ENCODE results near the gene FOXK1.
"Not testable (repeated sequence)": the region's sequence is repeated elsewhere in the genome, so short reads cannot be mapped to it uniquely, and the experiment has no call there.

The FOXK1 gene

GRCh38 chr7:4787541-4787940, 105.4 kb downstream of the FOXK1 start:
- Histone ChIP-seq H3K27me3 (ENCODE audit: control insufficient read depth, insufficient read depth, low read length) (no peaks in the 10 kb centered on the region), H3K9ac (ENCODE audit: low read depth, low read length) (no peak overlapping the region)

GRCh38 chr7:4787947-4788626, 106.0 kb downstream of the FOXK1 start:
- Histone ChIP-seq H3K4me1 (ENCODE audit: control insufficient read depth, insufficient read depth, low read length) (no peaks in the 10 kb centered on the region), H3K4me2 (ENCODE audit: low read length) (no peak overlapping the region), H3K9me3 (replicated peaks; ENCODE audit: low read length) (no peaks in the 10 kb centered on the region), H3K4me3 (ENCODE audit: low read length) (no peak overlapping the region), H3K36me3 (ENCODE audit: insufficient read depth, low read length) (peaks cover 75% of the 10 kb centered on the region), H3K9ac (ENCODE audit: low read depth, low read length) (no peak overlapping the region), H3K27me3 (ENCODE audit: control insufficient read depth, insufficient read depth, low read length) (no peaks in the 10 kb centered on the region)

More at GRCh38 chr7:4787541-4787940, 105.4 kb downstream of the FOXK1 start:
- no peaks in the 10 kb centered on the region for H3K4me1 ChIP-seq (ENCODE audit: control insufficient read depth, insufficient read depth, low read length)
- H3K4me2 ChIP-seq (ENCODE audit: low read length) = no peak overlapping the region
- no peaks in the 10 kb centered on the region for H3K9me3 ChIP-seq (replicated peaks; ENCODE audit: low read length)
- peaks cover 75% of the 10 kb centered on the region for H3K36me3 ChIP-seq (ENCODE audit: insufficient read depth, low read length)
- H3K4me3 ChIP-seq (ENCODE audit: low read length) = no peak overlapping the region

GRCh38 chr7:4788627-4789189, 106.6 kb downstream of the FOXK1 start:
- Histone ChIP-seq H3K4me3 (ENCODE audit: low read length) (no peak overlapping the region), H3K4me2 (ENCODE audit: low read length) (no peak overlapping the region), H3K27me3 (ENCODE audit: control insufficient read depth, insufficient read depth, low read length) (no peaks in the 10 kb centered on the region), H3K9ac (ENCODE audit: low read depth, low read length) (no peak overlapping the region), H3K36me3 (ENCODE audit: insufficient read depth, low read length) (peaks cover 75% of the 10 kb centered on the region), H3K9me3 (replicated peaks; ENCODE audit: low read length) (no peaks in the 10 kb centered on the region), H3K4me1 (ENCODE audit: control insufficient read depth, insufficient read depth, low read length) (no peaks in the 10 kb centered on the region)

GRCh38 chr7:4789194-4790077, 107.3 kb downstream of the FOXK1 start:
- H3K9me3 ChIP-seq (replicated peaks; ENCODE audit: low read length) = no peaks in the 10 kb centered on the region
- H3K9ac ChIP-seq (ENCODE audit: low read depth, low read length) = no peak overlapping the region
- no peaks in the 10 kb centered on the region for H3K27me3 ChIP-seq (ENCODE audit: control insufficient read depth, insufficient read depth, low read length)
- H3K36me3 ChIP-seq (ENCODE audit: insufficient read depth, low read length) = peaks cover 75% of the 10 kb centered on the region
- no peaks in the 10 kb centered on the region for H3K4me1 ChIP-seq (ENCODE audit: control insufficient read depth, insufficient read depth, low read length)
- H3K4me3 ChIP-seq (ENCODE audit: low read length) = no peak overlapping the region
- H3K4me2 ChIP-seq (ENCODE audit: low read length) = no peak overlapping the region

- H3K9me3 ChIP-seq (replicated peaks; ENCODE audit: low read length) = no peaks in the 10 kb centered on the region
- no peak overlapping the region for H3K4me3 ChIP-seq (ENCODE audit: low read length)
- no peaks in the 10 kb centered on the region for H3K4me1 ChIP-seq (ENCODE audit: control insufficient read depth, insufficient read depth, low read length)
- H3K27me3 ChIP-seq (ENCODE audit: control insufficient read depth, insufficient read depth, low read length) = no peaks in the 10 kb centered on the region
- H3K9ac ChIP-seq (ENCODE audit: low read depth, low read length) = no peak overlapping the region
- H3K36me3 ChIP-seq (ENCODE audit: insufficient read depth, low read length) = peaks cover 75% of the 10 kb centered on the region
- no peak overlapping the region for H3K4me2 ChIP-seq (ENCODE audit: low read length)
These were observed 108.0 kb downstream of the FOXK1 start for GRCh38 chr7:4790078-4790465.

GRCh38 chr7:4790516-4790991, 108.5 kb downstream of the FOXK1 start:
- no peak overlapping the region for H3K9ac ChIP-seq (ENCODE audit: low read depth, low read length)

GRCh38 chr7:4791101-4791737, 109.1 kb downstream of the FOXK1 start:
- no peaks in the 10 kb centered on the region for H3K27me3 ChIP-seq (ENCODE audit: control insufficient read depth, insufficient read depth, low read length)
- H3K9ac ChIP-seq (ENCODE audit: low read depth, low read length) = no peak overlapping the region
- no peaks in the 10 kb centered on the region for H3K9me3 ChIP-seq (replicated peaks; ENCODE audit: low read length)
- no peak overlapping the region for H3K4me3 ChIP-seq (ENCODE audit: low read length)
- no peaks in the 10 kb centered on the region for H3K4me1 ChIP-seq (ENCODE audit: control insufficient read depth, insufficient read depth, low read length)
- no peak overlapping the region for H3K4me2 ChIP-seq (ENCODE audit: low read length)
- H3K36me3 ChIP-seq (ENCODE audit: insufficient read depth, low read length) = peaks cover 64% of the 10 kb centered on the region

More at GRCh38 chr7:4790516-4790991, 108.5 kb downstream of the FOXK1 start:
- Histone ChIP-seq H3K4me3 (ENCODE audit: low read length) (no peak overlapping the region), H3K9me3 (replicated peaks; ENCODE audit: low read length) (no peaks in the 10 kb centered on the region), H3K4me1 (ENCODE audit: control insufficient read depth, insufficient read depth, low read length) (no peaks in the 10 kb centered on the region), H3K27me3 (ENCODE audit: control insufficient read depth, insufficient read depth, low read length) (no peaks in the 10 kb centered on the region), H3K4me2 (ENCODE audit: low read length) (no peak overlapping the region), H3K36me3 (ENCODE audit: insufficient read depth, low read length) (peaks cover 71% of the 10 kb centered on the region)

- no peaks in the 10 kb centered on the region for H3K27me3 ChIP-seq (ENCODE audit: control insufficient read depth, insufficient read depth, low read length)
- H3K4me1 ChIP-seq (ENCODE audit: control insufficient read depth, insufficient read depth, low read length) = no peaks in the 10 kb centered on the region
- no peak overlapping the region for H3K9ac ChIP-seq (ENCODE audit: low read depth, low read length)
- H3K36me3 ChIP-seq (ENCODE audit: insufficient read depth, low read length) = peaks cover 57% of the 10 kb centered on the region
- H3K4me2 ChIP-seq (ENCODE audit: low read length) = no peak overlapping the region
- no peak overlapping the region for H3K4me3 ChIP-seq (ENCODE audit: low read length)
- no peaks in the 10 kb centered on the region for H3K9me3 ChIP-seq (replicated peaks; ENCODE audit: low read length)
These were observed 109.8 kb downstream of the FOXK1 start for GRCh38 chr7:4791738-4792536.

- Histone ChIP-seq H3K36me3 (ENCODE audit: insufficient read depth, low read length) (peaks cover 50% of the 10 kb centered on the region), H3K9me3 (replicated peaks; ENCODE audit: low read length) (no peaks in the 10 kb centered on the region), H3K4me3 (ENCODE audit: low read length) (no peak overlapping the region), H3K27me3 (ENCODE audit: control insufficient read depth, insufficient read depth, low read length) (no peaks in the 10 kb centered on the region), H3K9ac (ENCODE audit: low read depth, low read length) (no peak overlapping the region), H3K4me2 (ENCODE audit: low read length) (no peak overlapping the region), H3K4me1 (ENCODE audit: control insufficient read depth, insufficient read depth, low read length) (no peaks in the 10 kb centered on the region)
These were observed 110.5 kb downstream of the FOXK1 start for GRCh38 chr7:4792537-4793126.

- H3K9me3 ChIP-seq (replicated peaks; ENCODE audit: low read length); H3K4me2 ChIP-seq (ENCODE audit: low read length); H3K4me1 ChIP-seq (ENCODE audit: control insufficient read depth, insufficient read depth, low read length); H3K9ac ChIP-seq (ENCODE audit: low read depth, low read length); H3K27me3 ChIP-seq (ENCODE audit: control insufficient read depth, insufficient read depth, low read length); H3K4me3 ChIP-seq (ENCODE audit: low read length): not testable (repeated sequence)
- H3K36me3 ChIP-seq (ENCODE audit: insufficient read depth, low read length) = peaks cover 41% of the 10 kb centered on the region
These were observed 111.4 kb downstream of the FOXK1 start for GRCh38 chr7:4793385-4793993.
